Effector CD4-positive, alpha-beta T cell (primary cell): ENCODE measurements around the gene SLC35G3.
A peak's percentile ranks its signal among the peaks of the same experiment; 100 is the strongest.
"Not testable (repeated sequence)": the region's sequence is repeated elsewhere in the genome, so short reads cannot be mapped to it uniquely, and the experiment has no call there.

ENCODE experiments used
- DNase-seq: peaks from one replicate; pipeline ENCODE4 v3.0.0-alpha.2; 2020

SLC35G3 gene

GRCh38 chr17:35202582-35202981 is 8.4 kb upstream of the SLC35G3 start:
- DNase-seq: not testable (repeated sequence)

- DNase-seq: not testable (repeated sequence)
Measured at GRCh38 chr17:35195062-35195461, 869 bp upstream of the SLC35G3 start.

GRCh38 chr17:35192708-35193107 is 1.5 kb downstream of the SLC35G3 start:
- DNase-seq: no peak

- DNase-seq: no peak
Measured at GRCh38 chr17:35191001-35191695, 3.0 kb downstream of the SLC35G3 start.

GRCh38 chr17:35189291-35189690 is 4.9 kb downstream of the SLC35G3 start:
- no peak for DNase-seq

GRCh38 chr17:35188111-35188510 is 6.1 kb downstream of the SLC35G3 start:
- no peak for DNase-seq

GRCh38 chr17:35187481-35187880 is 6.7 kb downstream of the SLC35G3 start:
- no peak for DNase-seq

GRCh38 chr17:35185849-35186248 is 8.3 kb downstream of the SLC35G3 start:
- no peak for DNase-seq

- DNase-seq: no peak
Measured at GRCh38 chr17:35184274-35184673, 9.9 kb downstream of the SLC35G3 start.

GRCh38 chr17:35183332-35183731 is 10.9 kb downstream of the SLC35G3 start:
- DNase-seq: no peak

GRCh38 chr17:35179379-35179778 is 14.8 kb downstream of the SLC35G3 start:
- DNase-seq: not testable (repeated sequence)

GRCh38 chr17:35176897-35177296 is 17.3 kb downstream of the SLC35G3 start:
- no peak for DNase-seq

GRCh38 chr17:35175638-35176415 is 18.4 kb downstream of the SLC35G3 start:
- DNase-seq: no peak

GRCh38 chr17:35174835-35175334 is 19.3 kb downstream of the SLC35G3 start:
- no peak for DNase-seq

GRCh38 chr17:35172321-35172720 is 21.9 kb downstream of the SLC35G3 start:
- not testable (repeated sequence) for DNase-seq

- DNase-seq: peak; percentile 20
Measured at GRCh38 chr17:35171834-35172233, 22.4 kb downstream of the SLC35G3 start.

- DNase-seq: peak; percentile 22
Measured at GRCh38 chr17:35170968-35171771, 23.0 kb downstream of the SLC35G3 start.

GRCh38 chr17:35169835-35170363 is 24.3 kb downstream of the SLC35G3 start:
- DNase-seq: no peak

GRCh38 chr17:35167666-35168065 is 26.5 kb downstream of the SLC35G3 start:
- DNase-seq: no peak

- no peak for DNase-seq
Measured at GRCh38 chr17:35167046-35167445, 27.1 kb downstream of the SLC35G3 start.

- DNase-seq: no peak
Measured at GRCh38 chr17:35166526-35166925, 27.7 kb downstream of the SLC35G3 start.

- DNase-seq: no peak
Measured at GRCh38 chr17:35164716-35165115, 29.5 kb downstream of the SLC35G3 start.

GRCh38 chr17:35163886-35164285 is 30.3 kb downstream of the SLC35G3 start:
- DNase-seq: no peak
